Tibial nerve (tissue), 4 donors: ENCODE measurements around the gene TMEM106B. TPM values are rescaled to one million over a fixed set of nuclear protein-coding genes. Genes with fewer than 3 reads are reported as not detected.

Experiments used
- DNase-seq, 2 donors: peaks; one replicate each; pipeline ENCODE4 v3.0.0-alpha.2; 2019; ENCODE audit warnings: low spot score in 2 of 2
- H3K27ac ChIP-seq, 4 donors: fragments of 200-600 bp; sonication (generic) in 3 of 4; one replicate each; pipeline ENCODE4 v1.5.1; 2017 to 2019; ENCODE audit warnings: mild to moderate bottlenecking in 1 of 4
- H3K27me3 ChIP-seq, 2 donors: fragments of 200-600 bp; sonication (generic) in 1 of 2; one replicate each; pipeline versions ENCODE4 v1.5.1 to v1.6.0; 2017 to 2019
- H3K36me3 ChIP-seq, 3 donors: fragments of 200-600 bp; sonication (generic); one replicate each; pipeline ENCODE4 v1.5.1; 2018 to 2019
- H3K4me1 ChIP-seq, 4 donors: fragments of 200-600 bp; sonication (generic) in 3 of 4; one replicate each; pipeline ENCODE4 v1.5.1; 2017 to 2019
- H3K4me3 ChIP-seq, 4 donors: fragments of 200-600 bp; sonication (generic) in 3 of 4; one replicate each; pipeline ENCODE4 v1.5.1; 2017 to 2019; ENCODE audit warnings: mild to moderate bottlenecking in 1 of 4, moderate library complexity in 1 of 4
- H3K9me3 ChIP-seq, 4 donors: fragments of 200-600 bp; sonication (generic) in 3 of 4; one replicate each; pipeline ENCODE4 v1.5.1; 2017 to 2019
- CTCF ChIP-seq, 5 experiments: fragments of 200-600 bp in 3 of 5; fragments of 450-650 bp in 2 of 5; sonication (generic) in 3 of 5; IDR thresholded peaks; one replicate each; pipeline ENCODE4 v1.5.1; 2016 to 2019; ENCODE audit warnings: antibody characterized with exemption in 5 of 5, mild to moderate bottlenecking in 3 of 5, moderate library complexity in 2 of 5
- EP300 ChIP-seq, 2 donors: sonication (generic); formaldehyde crosslinking; IDR thresholded peaks; one replicate each; pipeline ENCODE4 v1.6.1; 2017; ENCODE audit warnings: antibody characterized with exemption in 2 of 2, mild to moderate bottlenecking in 1 of 2
- POLR2A ChIP-seq, 2 donors: fragments of 450-650 bp; IDR thresholded peaks; one replicate each; pipeline ENCODE4 v1.6.1; 2017; ENCODE audit warnings: antibody characterized with exemption in 2 of 2, mild to moderate bottlenecking in 2 of 2, moderate library complexity in 2 of 2
- WGBS, 2 donors: methylation state at CpG; one replicate each; pipeline ENCODE4 v1.1.5; 2018; 5-methylcytosine and 5-hydroxymethylcytosine counted together
- total RNA-seq, 4 donors: library from RNA; depleted of rRNA; stranded (reverse); fragments of >200 nt; gene quantifications; one replicate each; pipeline ENCODE4 v1.1.0, GENCODE V29; 2016

TMEM106B gene
- total RNA-seq, 4 donors from 2014 or later: 22.2 to 57.1 (median 47.5) TPM

GRCh38 chr7:12289996-12290395, 78.9 kb downstream of the TMEM106B start:
- TF ChIP-seq POLR2A (IDR thresholded peaks at IDR 0.05): no peak
- TF ChIP-seq EP300 (IDR thresholded peaks at IDR 0.05): no peak
- TF ChIP-seq CTCF (IDR thresholded peaks at IDR 0.05): no peak
- H3K27ac ChIP-seq: no peak overlapping the region
- H3K4me1 ChIP-seq: no peaks in the 10 kb centered on the region
- no peak overlapping the region for H3K4me3 ChIP-seq
- peaks cover 0 to 28% (median 0%) of the 10 kb centered on the region in 4 donors for H3K9me3 ChIP-seq
- 79 to 83% methylated on average over 6 of the region's 6 CpGs for WGBS, 2 donors
- H3K36me3 ChIP-seq: no peaks in the 10 kb centered on the region
- H3K27me3 ChIP-seq: no peaks in the 10 kb centered on the region
- DNase-seq: no peak

GRCh38 chr7:12290761-12291160, 79.7 kb downstream of the TMEM106B start:
- Histone ChIP-seq H3K27ac (no peak overlapping the region), H3K27me3 (no peaks in the 10 kb centered on the region), H3K4me3 (no peak overlapping the region), H3K36me3 (no peaks in the 10 kb centered on the region), H3K4me1 (no peaks in the 10 kb centered on the region), H3K9me3 (peaks cover 0 to 28% (median 0%) of the 10 kb centered on the region in 4 donors)
- 78 to 83% methylated on average over 1 of the region's 1 CpG for WGBS, 2 donors
- DNase-seq: no peak
- no peak for TF ChIP-seq CTCF (IDR thresholded peaks at IDR 0.05)
- TF ChIP-seq EP300 (IDR thresholded peaks at IDR 0.05): no peak
- TF ChIP-seq POLR2A (IDR thresholded peaks at IDR 0.05): no peak

- H3K4me3 ChIP-seq: no peak overlapping the region
- peaks cover 0 to 28% (median 0%) of the 10 kb centered on the region in 4 donors for H3K9me3 ChIP-seq
- no peak overlapping the region for H3K27ac ChIP-seq
- TF ChIP-seq CTCF (IDR thresholded peaks at IDR 0.05): no peak
- TF ChIP-seq EP300 (IDR thresholded peaks at IDR 0.05): no peak
- H3K4me1 ChIP-seq: no peaks in the 10 kb centered on the region
- no peak for DNase-seq
- WGBS, 2 donors: 79 to 87% methylated on average over 1 of the region's 1 CpG
- H3K27me3 ChIP-seq: no peaks in the 10 kb centered on the region
- H3K36me3 ChIP-seq: no peaks in the 10 kb centered on the region
Observed at GRCh38 chr7:12291870-12292269, 80.8 kb downstream of the TMEM106B start.

Other genes with a start within 250 kb of the TMEM106B start
- 10 to 100 TPM in 1 of 4 donors, 1 to 10 TPM in 2, under 1 TPM in 1; 0.66 to 12.6 (median 1.9) TPM for gene VWDE, start 192.6 kb downstream of the TMEM106B start, total RNA-seq